ENCODE results near the gene INPP5K.
"Not testable (repeated sequence)": the region's sequence is repeated elsewhere in the genome, so short reads cannot be mapped to it uniquely, and the experiment has no call there.

The INPP5K gene

GRCh38 chr17:1516388-1517161 lies at the start of gene INPP5K:
Gene INPP5K, minus strand, starts transcription at chr17:1516612. Its CDS starts 113 bp downstream, at chr17:1516499.
- DNase-seq: peak; percentile 91 to 95 (median 93)

DNA sequence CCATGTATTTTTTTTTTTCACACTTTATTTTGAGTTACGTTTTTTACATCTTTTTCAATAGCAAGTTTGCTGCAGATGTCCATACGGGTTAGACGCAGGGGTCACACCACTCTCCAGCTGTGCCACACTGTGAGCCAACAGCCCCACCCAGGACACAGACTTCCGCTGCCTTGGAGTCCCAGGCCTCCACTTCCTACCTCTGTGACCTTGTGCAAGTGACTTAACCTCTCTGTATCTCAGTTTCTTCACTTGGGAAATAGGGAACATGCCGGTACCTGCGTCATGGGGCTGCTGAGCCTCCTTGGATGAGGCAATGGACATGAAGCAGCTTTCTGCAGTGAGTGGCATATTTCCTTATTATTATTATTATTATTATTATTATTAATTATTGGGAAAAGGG lies 49.5 kb upstream of the INPP5K start:
- no peak for DNase-seq

GRCh38 chr17:1563786-1564613 lies 47.6 kb upstream of the INPP5K start:
- peak in 2 of 3 experiments; percentile 16 to 42 for DNase-seq

DNA sequence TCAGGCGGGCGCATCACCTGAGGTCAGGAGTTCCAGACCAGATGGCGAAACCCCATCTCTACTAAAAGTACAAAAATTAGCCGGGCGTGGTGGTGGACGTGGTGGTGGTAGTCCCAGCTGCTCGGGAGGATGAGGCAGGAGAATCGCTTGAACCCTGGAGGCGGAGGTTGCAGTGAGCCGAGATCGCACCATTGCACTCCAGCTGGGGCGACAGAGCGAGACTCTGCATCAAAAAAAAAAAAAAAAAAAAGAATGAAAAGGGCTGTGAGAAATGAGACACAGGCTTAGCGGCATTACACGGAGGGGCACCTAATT lies 47.0 kb upstream of the INPP5K start:
- not testable (repeated sequence) for DNase-seq

- peak in 2 of 3 experiments; percentile 38 to 64 for DNase-seq
Measured at GRCh38 chr17:1562176-1562643, 45.8 kb upstream of the INPP5K start.

DNA sequence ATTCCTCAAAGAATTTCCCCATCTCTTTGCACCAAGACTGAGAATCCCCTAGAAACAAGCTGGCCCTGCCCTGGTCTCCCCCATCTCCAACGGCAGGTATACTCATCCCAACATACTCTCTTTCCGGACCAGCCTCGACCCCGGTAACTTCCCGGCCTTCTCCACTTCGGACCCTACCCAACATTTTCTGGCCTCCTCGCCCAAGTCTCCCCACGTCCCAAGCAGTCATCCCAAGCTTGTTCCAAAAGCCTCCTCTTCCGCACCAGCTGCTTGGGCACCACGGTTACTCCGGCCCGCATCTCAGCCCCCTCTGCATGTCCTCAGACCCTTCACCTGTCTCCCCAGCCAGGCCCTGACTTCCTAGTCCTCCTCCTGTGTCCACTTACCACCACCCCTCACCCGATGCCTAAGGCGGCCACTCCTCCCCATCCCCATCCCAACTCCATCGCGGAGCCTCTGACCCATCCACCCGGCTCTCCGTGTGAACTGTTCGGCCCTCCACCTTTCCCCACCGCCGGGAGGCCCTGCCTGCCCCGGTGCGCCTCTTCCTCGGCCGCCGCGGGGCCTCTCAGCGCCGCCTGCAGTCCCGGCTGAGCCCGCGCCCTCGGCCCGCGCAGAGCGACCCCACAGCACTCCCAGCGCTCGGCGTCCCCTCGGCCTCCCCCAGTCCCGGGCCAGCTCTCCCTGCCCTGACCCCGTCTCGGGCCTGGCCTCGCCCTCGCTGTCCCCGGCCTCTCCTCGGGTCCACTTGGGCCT lies 45.2 kb upstream of the INPP5K start:
- peak in 2 of 3 experiments; percentile 4 to 15 for DNase-seq

- no peak for DNase-seq
Measured at GRCh38 chr17:1560858-1561355, 44.5 kb upstream of the INPP5K start.

DNA sequence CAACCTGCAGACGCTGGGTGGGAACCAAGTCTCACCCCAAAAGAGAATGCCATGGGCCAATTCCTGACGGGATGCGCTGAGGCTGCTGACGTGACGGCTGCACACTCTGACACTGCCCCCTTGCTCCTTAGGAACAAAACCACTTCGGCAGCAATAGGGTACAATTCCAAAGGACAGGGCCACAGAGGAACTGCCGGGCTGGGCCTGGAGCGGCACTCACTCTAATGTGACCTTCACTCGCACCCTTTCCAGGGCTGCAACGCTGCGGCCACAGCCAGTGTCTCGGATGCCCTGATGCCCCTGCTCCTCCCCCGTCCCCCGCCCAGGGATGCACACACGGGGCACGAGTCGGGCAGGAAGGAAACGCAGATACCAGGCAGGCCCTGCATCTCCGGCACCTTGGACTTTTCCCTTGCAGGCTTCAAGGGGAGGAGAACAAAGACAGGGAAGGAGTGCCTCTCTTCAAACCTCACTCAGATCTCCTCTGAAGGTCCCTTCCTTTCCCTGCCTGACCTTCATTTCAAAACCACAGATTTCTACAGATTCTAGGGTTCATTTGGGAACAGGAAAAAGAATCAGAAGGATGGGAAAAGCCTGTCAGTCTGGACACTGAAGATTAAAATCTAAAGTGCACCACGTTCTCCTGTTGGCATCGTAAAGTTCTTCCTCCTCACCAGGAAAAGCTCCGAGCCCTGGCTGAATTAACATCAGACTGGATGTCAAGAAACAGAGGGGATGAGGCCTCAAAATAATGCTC lies 43.9 kb upstream of the INPP5K start:
- no peak for DNase-seq

DNA sequence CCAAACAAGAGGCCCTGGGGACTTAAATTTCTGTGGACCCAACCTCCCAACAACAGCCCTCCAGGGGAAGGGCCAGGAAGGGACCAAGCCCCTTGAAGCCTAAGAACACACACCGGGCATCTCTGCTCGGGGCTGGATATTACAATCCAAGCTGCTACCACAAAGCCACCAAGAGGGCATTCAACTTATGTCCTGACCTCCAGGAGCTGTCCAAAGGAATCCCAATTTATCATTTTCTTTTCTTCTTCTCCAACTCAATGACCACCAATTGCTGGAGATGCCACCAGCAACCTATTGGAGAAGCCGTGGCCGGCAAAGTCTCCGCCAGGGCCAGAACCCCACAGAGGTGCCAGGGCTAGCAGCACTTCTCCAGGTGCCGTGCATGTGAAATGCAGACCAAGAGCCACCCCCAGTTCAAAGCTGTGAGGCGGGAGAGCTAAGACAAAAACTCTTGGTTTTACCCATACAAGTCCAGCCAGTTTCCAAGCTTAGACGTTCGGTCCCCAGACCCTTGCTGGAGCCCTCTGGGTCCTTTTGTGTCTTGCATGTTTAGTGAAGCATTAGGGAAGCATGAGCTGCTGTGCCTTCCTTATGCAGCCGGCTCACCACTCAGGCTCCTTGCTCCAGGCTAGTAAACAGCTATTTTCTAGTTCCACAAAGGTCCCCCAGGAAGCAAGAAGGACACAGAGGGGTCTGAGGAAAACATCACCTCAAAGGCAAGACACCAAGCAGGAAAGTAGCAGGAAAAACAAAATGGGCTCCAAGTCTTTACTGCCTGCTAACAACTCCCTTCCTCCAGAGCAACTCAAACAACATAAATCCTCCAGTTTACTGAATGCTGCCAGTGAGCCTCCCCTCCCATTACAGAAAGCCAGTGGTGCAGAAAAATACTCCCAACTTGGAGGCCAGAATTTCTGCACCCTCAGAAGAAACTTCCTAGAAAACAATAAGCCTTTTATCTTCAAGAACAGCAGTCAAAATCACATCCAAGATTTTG lies 42.9 kb upstream of the INPP5K start:
- no peak for DNase-seq

GRCh38 chr17:1558401-1558800 lies 42.0 kb upstream of the INPP5K start:
- no peak for DNase-seq

GRCh38 chr17:1557355-1558095 lies 41.1 kb upstream of the INPP5K start:
- DNase-seq: no peak

GRCh38 chr17:1555651-1556471 lies 39.4 kb upstream of the INPP5K start:
- DNase-seq: no peak

DNA sequence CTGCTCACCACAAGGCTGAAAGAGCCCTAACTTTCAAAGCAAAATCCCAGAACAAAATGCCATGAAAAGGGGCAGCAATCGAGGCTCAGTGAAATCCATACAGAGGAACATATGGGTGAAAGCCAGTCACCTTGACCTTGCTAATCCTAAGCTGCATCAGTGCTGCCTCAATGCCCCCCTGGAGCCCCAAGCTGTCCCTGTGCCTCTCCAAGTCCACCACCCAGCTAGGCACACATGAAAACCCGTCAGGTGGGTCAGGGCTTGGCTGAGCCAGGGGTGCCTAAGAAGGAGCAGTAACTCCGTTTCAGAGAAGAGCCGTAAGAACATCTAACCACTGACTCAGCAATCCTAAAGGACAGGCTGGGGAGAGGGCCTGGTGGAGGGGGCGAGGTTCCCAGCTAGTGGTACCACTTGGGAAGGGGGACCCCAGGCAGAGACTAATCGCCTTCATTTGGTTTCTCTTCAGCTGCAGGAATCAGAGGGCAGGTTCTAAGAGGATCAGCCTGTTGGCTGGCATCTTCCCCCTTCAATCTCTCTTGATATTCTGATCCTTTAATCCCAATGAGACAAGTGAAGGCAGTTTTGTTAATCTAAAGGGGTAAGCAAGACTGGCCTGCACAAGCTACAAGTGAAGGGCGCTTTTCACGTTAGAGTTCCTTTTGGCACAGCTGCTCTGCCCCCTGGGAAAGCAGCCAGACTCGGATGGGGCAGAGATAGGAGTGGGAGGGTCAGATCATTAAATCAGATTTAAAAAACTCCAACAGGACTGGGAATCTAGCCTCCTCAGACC lies 38.5 kb upstream of the INPP5K start:
- DNase-seq: no peak

GRCh38 chr17:1553354-1554266 lies 37.2 kb upstream of the INPP5K start:
- no peak for DNase-seq

GRCh38 chr17:1552932-1553331 lies 36.5 kb upstream of the INPP5K start:
- DNase-seq: no peak

GRCh38 chr17:1551741-1552140 lies 35.3 kb upstream of the INPP5K start:
- no peak for DNase-seq

- DNase-seq: no peak
Measured at GRCh38 chr17:1548032-1548431, 31.6 kb upstream of the INPP5K start.
